K562 (cell line): ENCODE results near the gene USP2. TPM values are rescaled to one million over a fixed set of nuclear protein-coding genes. Genes with fewer than 3 reads are reported as not detected.
A peak's percentile ranks its signal among the peaks of the same experiment; 100 is the strongest.

Experiments used
- ARID1B ChIP-seq: fragments of 450-650 bp; IDR thresholded peaks from 2 replicates; pipeline ENCODE4 v1.6.1; 2016; ENCODE audit warnings: antibody characterized with exemption, mild to moderate bottlenecking, inconsistent platforms
- ARID4B ChIP-seq: sonication (generic); formaldehyde crosslinking; IDR thresholded peaks from 2 replicates; pipeline ENCODE4 v1.8.0; 2022; ENCODE audit warnings: mild to moderate bottlenecking, missing genetic modification reagents
- ELF1 ChIP-seq: fragments of 200-800 bp; sonication (Bioruptor generic); IDR thresholded peaks from 2 replicates; pipeline ENCODE4 v1.6.1; 2016; ENCODE audit warnings: missing genetic modification characterization, missing compliant biosample characterization
- EP300 ChIP-seq: IDR thresholded peaks from 2 replicates; pipeline ENCODE4 v1.6.1; 2012; ENCODE audit warnings: low read length, improper control_type of control experiment
- EP400 ChIP-seq: fragments of 450-650 bp; IDR thresholded peaks from 2 replicates; pipeline ENCODE4 v1.6.1; 2017; ENCODE audit warnings: antibody characterized with exemption, mild to moderate bottlenecking, moderate library complexity
- HEY1 ChIP-seq: fragments of 250-450 bp; sonication (Bioruptor Pico); IDR thresholded peaks from 2 replicates; pipeline ENCODE4 v1.5.0; 2020; ENCODE audit warnings: mild to moderate bottlenecking, moderate library complexity, borderline replicate concordance
- NR2C2 ChIP-seq, 2 experiments: fragments of 200-800 bp in 1 of 2; sonication (Bioruptor generic) in 1 of 2; sonication (generic) in 1 of 2; formaldehyde crosslinking in 1 of 2; IDR thresholded peaks; 2 replicates each; pipeline versions ENCODE4 v1.6.1 to v1.8.0; 2016 to 2022; ENCODE audit warnings: mild to moderate bottlenecking in 1 of 2, missing compliant biosample characterization in 1 of 2, missing genetic modification characterization in 1 of 2, missing genetic modification reagents in 1 of 2
- SOX6 ChIP-seq: fragments of 450-650 bp; IDR thresholded peaks from 2 replicates; pipeline ENCODE4 v1.6.1; 2014; ENCODE audit warnings: mild to moderate bottlenecking
- SP2 ChIP-seq: IDR thresholded peaks from 2 replicates; pipeline ENCODE4 v1.6.1; 2011; ENCODE audit warnings: mild to moderate bottlenecking, low read depth, low read length, moderate library complexity; ENCODE audit not compliant: poor library complexity, severe bottlenecking; ENCODE audit errors: extremely low read depth
- SRSF1 ChIP-seq: fragments of 200-400 bp; formaldehyde crosslinking; IDR thresholded peaks from 2 replicates; pipeline ENCODE4 v1.6.1; 2017; ENCODE audit warnings: mild to moderate bottlenecking, low read depth, low read length, moderate library complexity
- ZBTB33 ChIP-seq: sonication (generic); formaldehyde crosslinking; IDR thresholded peaks from 2 replicates; pipeline ENCODE4 v1.8.1; 2023; ENCODE audit warnings: mild to moderate bottlenecking, missing genetic modification reagents
- ZNF311 ChIP-seq: fragments of 250-450 bp; sonication (Bioruptor Pico); IDR thresholded peaks from 2 replicates; pipeline ENCODE4 v1.4.0; 2020; ENCODE audit warnings: mild to moderate bottlenecking, moderate library complexity
- ZNF449 ChIP-seq: fragments of 250-450 bp; sonication (Bioruptor Pico); IDR thresholded peaks from 2 replicates; pipeline ENCODE4 v1.8.0; 2022; ENCODE audit warnings: moderate library complexity, mild to moderate bottlenecking, inconsistent platforms
- ZNF507 ChIP-seq: conservative IDR thresholded peaks from 2 replicates; pipeline ENCODE4 v1.6.1; 2017; ENCODE audit warnings: missing genetic modification characterization, missing compliant biosample characterization
- polyA plus RNA-seq, 8 experiments: library from polyadenylated mRNA; depleted of rRNA in 4 of 8; stranded (reverse) in 5 of 8; unstranded in 3 of 8; fragments of >200 nt; fragmentation: Nextera tagmentation in 2 of 8; fragmentation: Illumina TruSeq in 1 of 8; extraction: Ambion mirVana in 2 of 8; extraction: Trizol in 1 of 8; gene quantifications; 2 replicates each; pipeline versions ENCODE4 v1.2.1 to v1.2.3, GENCODE V29; 2011 to 2014; ENCODE audit warnings: inconsistent platforms in 1 of 8, missing spikeins in 1 of 8
- total RNA-seq, 7 experiments: library from RNA; depleted of rRNA in 6 of 7; stranded (reverse); fragments of >200 nt in 6 of 7; fragmentation: Illumina TruSeq in 2 of 7; extraction: Trizol in 2 of 7; gene quantifications; 2 replicates each; pipeline versions ENCODE4 v1.2.1 to v1.2.3, GENCODE V29; 2011 to 2021; ENCODE audit warnings: low replicate concordance in 1 of 7

Gene USP2
- total and polyA plus RNA-seq, 9 of the 15 experiments (the other 6 are each of a cell fraction or from before 2014, with no cell fraction given): 2.8 to 16.9 (median 3.9) TPM

GRCh38 chr11:119320776-119321524, 60.5 kb downstream of the USP2 start (continued):
- TF ChIP-seq ARID4B (no peak), ARID1B (no peak), NR2C2 (CRISPR knock-in tag; IDR thresholded peaks at IDR 0.05) (no peak), NR2C2 (tag; IDR thresholded peaks at IDR 0.05) (peak; percentile 48; the same call in 1 of the 2 replicates), SRSF1 (no peak), HEY1 (CRISPR knock-in tag) (no peak), ZBTB33 (CRISPR knock-in tag) (no peak), ELF1 (tag) (0 out of 2 replicates have a peak, but pooled peaks have one; percentile 43), SOX6 (no peak), EP300 (no peak), EP400 (peak; percentile 57), ZNF507 (tag) (no peak), ZNF311 (CRISPR knock-in tag) (no peak), SP2 (no peak), ZNF449 (CRISPR knock-in tag) (no peak)
